ENCODE data around the gene SOX18.
"Not testable (repeated sequence)": the region's sequence is repeated elsewhere in the genome, so short reads cannot be mapped to it uniquely, and the experiment has no call there.

SOX18 gene

GRCh38 chr20:64049060-64049877 lies at the start of gene SOX18:
SOX18 (minus strand) TSS chr20:64049639; CDS start chr20:64049516, 123 bp downstream.
- peak; percentile 33 for DNase-seq

DNA sequence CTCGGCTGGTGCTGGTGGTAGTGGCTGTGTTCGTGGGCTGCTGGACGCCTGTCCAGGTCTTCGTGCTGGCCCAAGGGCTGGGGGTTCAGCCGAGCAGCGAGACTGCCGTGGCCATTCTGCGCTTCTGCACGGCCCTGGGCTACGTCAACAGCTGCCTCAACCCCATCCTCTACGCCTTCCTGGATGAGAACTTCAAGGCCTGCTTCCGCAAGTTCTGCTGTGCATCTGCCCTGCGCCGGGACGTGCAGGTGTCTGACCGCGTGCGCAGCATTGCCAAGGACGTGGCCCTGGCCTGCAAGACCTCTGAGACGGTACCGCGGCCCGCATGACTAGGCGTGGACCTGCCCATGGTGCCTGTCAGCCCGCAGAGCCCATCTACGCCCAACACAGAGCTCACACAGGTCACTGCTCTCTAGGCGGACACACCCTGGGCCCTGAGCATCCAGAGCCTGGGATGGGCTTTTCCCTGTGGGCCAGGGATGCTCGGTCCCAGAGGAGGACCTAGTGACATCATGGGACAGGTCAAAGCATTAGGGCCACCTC lies 49.1 kb upstream of the SOX18 start:
- no peak for DNase-seq

DNA sequence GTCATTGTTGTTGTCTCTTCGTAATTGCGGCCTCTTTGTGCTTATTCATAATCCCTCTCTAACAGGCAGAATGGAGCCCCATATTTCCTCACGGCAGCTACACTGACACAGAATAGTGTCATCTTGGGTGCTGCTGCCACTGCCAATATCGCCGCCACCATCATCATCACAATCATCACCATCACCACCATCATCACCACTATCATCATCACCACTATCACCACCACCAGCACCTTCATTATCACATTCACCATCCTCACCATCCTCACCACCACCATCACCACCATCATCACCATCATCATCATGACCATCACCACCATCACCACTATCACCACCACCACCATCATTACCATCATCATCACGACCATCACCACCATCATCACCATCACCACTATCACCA lies 47.1 kb upstream of the SOX18 start:
- no peak for DNase-seq

GRCh38 chr20:64095927-64096326 lies 46.5 kb upstream of the SOX18 start:
- no peak for DNase-seq

DNA sequence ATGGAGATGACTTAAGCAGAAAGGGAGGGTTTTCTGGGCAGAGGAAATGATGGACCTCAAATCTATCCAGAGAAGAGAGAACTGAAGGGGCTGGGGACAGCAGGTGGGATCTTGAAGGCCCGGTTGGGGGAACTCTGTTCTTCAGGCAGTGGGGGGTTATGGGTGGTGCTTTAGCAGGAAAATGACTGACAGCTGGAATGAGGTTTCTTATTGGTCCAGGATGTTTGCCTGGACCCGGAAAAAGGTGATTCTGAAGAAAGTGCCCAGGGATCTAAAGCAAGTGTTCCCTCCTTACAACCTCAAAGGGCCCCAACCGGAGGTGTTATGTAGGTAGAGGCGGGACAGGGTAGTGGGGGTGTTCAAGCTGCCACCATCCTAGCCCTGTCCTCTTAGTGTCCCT lies 46.0 kb upstream of the SOX18 start:
- no peak for DNase-seq

DNA sequence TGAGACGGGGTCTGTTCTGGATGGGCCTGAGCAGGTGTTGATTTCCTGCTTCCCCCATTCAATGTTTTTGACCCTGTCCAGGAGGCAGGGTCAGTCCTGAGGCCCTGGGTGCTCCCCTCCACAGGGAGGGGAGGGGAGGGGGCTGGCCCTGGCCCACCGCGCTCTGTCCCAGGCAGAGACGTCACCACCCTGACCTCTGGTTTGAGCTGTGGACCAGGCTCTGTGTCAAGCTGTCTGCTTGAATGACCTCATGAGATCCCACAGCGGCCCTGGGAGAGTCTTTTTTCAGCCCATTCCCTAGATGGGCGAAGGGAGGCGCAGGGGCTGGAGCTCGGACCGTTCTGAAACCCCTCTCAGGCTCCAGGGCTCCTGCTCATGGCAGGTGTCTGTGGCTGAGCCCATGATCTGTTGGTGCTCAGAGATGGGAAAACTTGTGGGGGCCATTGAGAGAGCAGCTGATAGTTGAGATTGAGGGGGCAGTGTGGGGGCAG lies 43.6 kb upstream of the SOX18 start:
- DNase-seq = no peak

DNA sequence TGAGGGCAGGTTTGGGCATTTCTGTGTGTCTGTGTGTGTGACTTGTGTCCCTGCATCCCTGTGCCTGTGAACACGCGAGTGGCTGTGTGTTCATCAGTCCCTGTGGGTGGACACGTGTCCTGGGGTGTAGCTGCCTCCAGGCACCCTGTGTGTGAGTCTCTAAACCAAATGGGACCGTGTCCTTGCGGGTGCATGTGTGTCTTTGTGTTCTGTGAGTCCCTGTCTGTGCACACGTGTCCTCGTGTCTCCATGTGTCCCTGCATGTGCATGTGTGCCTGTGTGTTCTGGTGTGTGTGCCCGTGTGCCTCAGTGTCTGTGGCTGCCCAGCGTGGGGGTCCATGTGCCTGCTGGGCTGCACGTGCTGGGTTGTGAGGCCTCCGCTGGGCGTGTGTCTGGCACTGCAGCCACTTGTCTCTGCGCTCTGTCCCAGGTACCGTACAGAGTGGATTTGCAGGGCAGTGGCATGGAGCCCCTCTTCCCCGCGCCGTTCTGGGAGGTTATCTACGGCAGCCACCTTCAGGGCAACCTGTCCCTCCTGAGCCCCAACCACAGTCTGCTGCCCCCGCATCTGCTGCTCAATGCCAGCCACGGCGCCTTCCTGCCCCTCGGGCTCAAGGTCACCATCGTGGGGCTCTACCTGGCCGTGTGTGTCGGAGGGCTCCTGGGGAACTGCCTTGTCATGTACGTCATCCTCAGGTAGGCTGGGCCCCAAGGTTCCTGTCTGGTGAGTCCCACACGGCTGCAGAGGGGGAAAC lies 43.0 kb upstream of the SOX18 start:
- no peak for DNase-seq

- DNase-seq = no peak
Observed at GRCh38 chr20:64091770-64092169, 42.3 kb upstream of the SOX18 start.

DNA sequence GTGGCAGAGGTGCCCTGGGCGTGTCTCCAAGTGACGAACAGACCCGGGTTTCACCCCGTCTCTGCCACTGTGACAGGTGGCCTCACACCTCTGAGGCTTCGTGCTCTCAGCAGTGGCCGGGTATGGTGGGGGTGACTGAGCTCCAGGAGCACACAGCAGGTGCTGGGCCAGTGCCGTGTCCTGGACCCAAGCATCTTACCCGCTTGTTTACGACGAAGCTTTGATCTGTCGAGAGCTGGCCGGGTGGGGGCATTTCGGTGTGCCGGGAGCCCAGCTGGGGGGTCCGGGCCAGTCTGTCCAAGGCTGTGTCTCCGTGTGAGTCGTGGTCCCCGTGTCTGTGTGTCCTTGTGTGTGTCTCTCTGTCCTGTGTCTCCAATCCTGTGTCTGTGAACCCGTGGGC lies 41.9 kb upstream of the SOX18 start:
- no peak for DNase-seq

DNA sequence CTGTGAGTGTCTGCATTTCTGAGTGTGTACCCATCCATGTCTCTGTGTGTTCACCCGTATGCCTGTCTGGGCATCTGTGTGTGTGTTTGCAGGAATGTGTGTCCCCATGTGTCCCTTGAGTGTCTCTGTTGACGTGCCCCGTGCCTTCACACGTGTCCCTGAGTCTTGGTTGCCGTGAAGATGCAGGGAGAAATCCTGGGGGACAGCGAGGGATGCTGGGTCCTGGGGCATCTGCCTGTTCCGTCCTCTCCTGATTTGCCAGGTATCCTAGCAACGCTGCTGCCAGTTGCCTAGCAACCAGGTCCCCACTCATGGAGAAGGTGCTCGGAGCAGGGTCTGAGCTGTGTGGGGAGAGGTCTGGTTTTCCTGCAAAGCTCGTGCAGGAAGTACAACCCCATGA lies 40.7 kb upstream of the SOX18 start:
- no peak for DNase-seq

DNA sequence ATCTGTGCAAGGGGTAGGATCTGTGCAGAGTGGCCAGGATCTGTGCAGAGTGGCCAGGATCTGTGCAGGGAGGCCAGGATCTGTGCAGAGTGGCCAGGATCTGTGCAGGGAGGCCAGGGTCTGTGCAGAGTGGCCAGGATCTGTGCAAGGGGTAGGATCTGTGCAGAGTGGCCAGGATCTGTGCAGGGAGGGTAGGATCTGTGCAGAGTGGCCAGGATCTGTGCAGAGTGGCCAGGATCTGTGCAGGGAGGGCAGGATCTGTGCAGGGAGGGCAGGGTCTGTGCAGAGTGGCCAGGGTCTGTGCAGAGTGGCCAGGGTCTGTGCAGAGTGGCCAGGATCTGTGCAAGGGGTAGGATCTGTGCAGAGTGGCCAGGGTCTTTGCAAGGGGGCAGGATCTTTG lies 39.1 kb upstream of the SOX18 start:
- DNase-seq = not testable (repeated sequence)

GRCh38 chr20:64087226-64087825 lies 37.9 kb upstream of the SOX18 start:
- not testable (repeated sequence) for DNase-seq

DNA sequence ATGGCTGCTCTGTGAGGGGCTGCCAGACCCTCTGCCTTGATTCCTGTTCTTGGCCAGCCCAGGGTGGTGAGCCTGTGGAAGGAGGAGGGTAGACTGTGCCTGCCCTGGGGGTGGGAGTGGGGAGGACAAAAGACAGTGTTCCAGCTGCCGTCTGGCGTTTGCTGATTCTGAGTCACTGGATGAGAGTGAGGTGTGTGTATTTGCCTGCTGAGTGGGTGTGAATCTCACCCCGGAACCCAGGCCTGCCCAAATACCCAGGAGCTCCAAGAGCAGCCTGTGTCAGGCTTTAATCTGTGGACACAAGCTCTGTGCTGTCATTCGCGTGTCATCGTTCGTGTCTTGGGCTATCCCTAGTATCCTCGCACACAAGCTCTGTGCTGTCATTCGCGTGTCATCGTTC lies 37.4 kb upstream of the SOX18 start:
- no peak for DNase-seq

DNA sequence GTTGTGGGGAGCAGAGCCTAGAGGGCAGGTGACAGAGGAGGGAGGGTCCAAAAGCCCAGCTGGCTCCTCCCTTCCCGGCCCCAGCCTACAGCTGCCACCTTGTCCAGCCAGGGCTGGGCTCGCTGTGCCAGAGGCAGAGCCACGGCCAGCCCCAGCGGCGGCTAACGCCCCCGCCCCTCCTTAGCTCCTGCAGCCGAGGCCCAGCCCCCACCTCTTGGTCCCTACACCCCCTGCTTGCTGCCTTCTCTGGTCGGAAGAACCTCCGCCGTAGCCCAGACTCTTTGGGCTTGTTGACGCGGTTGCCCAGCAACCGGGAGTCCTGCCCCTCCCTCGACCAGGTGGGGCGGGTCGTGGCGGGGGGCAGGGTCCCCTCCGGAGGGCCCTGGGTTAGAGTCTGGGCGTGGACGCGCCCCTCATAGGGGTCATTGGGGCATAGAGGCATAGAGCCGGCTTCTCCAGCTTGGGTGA lies 35.3 kb upstream of the SOX18 start:
- no peak for DNase-seq

DNA sequence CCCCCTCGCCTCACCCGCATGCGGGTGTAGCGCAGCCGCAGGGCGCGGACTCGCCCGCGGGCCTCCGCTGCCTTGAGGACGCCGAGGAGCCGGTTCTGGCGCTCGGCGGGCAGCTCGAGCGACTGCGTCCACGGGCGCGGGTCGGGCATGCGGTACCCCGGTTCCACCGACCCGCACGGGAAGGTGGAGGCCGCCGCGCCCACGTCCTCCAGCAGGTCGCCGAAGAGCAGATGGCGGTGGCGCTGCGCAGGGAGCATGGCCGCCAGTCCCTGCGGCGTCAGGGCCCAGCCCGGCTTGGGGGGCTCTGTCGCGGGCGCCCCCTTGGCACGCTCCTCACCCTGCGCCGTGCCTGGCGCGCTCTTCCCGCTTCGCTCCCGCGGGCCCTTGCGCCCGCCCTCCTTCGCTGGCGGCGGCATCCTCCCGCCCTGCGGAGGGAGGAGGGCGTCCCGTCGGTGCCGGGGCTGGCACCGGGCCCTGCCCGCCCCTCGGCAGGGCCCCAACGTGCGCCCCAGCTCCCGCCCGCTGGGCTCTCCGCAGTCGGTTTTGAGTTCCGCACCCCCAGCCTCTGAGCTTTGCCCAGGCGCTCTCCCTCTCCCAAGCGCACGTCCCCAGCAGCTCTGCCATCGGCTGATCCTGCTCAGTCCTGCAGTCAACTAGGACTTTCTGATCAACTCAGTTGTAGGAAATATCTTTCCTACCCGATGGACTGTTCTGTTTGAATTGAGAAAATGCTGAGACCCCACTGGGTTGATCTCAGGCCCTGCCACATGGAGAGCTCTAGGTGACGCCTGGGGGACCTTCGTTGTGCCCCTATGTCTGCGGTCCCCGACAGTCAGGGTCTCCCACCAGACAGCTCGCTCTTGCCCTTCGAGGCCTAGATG lies 34.6 kb upstream of the SOX18 start, which contains the start of gene LKAAEAR1:
Gene LKAAEAR1, minus strand, starts transcription at position 595 of the 881 bp plus-strand sequence. Its CDS starts 179 bp downstream, at position 416.
- no peak for DNase-seq

GRCh38 chr20:64083378-64083803 lies 34.0 kb upstream of the SOX18 start:
- peak; percentile 75 for DNase-seq

- DNase-seq = no peak
Observed at GRCh38 chr20:64082820-64083377, 33.5 kb upstream of the SOX18 start.

- no peak for DNase-seq
Observed at GRCh38 chr20:64082126-64082731, 32.8 kb upstream of the SOX18 start.

DNA sequence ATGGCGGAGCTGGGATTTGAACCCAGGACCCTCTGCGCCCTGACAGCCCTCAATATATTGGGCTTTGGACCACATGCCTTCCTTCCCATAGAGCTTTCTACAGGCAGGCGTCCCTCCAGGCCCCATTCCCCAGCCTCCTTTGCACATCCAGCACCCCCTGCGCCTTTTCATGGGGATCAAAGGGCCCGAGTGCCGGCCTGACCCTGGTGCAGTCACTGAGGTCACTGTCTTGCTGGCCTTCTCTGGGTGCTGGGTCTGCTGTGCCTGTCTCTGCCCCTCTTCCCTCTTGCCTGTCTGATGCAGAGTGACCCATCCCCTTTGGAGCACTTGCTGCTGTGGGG lies 32.2 kb upstream of the SOX18 start:
- DNase-seq = no peak

DNA sequence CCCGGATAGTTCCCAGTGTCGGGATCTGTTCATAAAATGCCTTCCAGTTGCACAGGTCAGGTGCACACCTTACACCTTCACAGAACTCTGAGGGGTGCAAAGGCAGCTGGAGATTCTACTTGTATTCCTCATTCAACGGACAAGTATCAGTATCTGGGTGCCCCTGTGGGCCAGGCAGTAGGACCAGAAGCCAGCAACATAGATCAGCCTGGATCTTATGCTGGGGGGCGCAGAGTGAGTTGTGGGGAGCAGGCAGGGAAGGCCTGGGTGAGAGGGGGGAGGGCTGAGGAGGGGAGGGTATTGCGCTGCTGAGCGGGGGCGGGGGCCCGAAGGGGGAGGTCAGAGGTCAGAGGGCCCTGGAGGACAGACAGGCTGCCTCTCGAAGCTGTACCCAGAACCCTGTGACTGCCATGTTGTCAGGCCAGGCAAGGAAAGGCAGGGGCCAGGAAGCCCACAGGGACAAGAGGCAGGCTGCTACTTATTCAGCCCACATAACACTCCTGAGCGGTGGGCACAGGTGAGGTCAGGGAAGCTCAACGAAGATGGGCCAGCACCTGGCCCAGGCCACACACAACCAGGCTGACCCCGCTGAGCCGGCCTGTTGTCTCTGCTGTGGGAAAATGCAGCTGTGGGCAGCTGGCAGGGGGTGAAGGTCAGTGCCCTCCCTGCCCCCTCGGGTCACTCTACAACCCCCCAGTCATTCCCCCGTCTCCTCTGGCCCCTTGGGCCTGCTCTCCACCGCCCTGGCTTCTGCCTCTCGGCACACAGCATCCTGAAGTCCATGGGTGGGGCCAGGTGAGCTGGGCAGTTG lies 31.6 kb upstream of the SOX18 start:
- DNase-seq = no peak
